HEK293 (cell line): ENCODE measurements around the gene PALMD.

Source experiments
- CTCF ChIA-PET: fragments of 350-600 bp; formaldehyde crosslinking; extraction: SDS; loops from one replicate; lab custom pipeline; 2021; ENCODE audit warnings: antibody characterized with exemption; lab: Yijun Ruan, JAX
- POLR2A ChIA-PET: fragments of 300-600 bp; formaldehyde crosslinking; extraction: SDS; loops from one replicate; lab custom pipeline; 2020; ENCODE audit warnings: antibody characterized with exemption, inconsistent platforms; lab: Yijun Ruan, JAX
- H3K27ac ChIP-seq: fragments of 200-500 bp; sonication (Bioruptor generic); 2 replicates; pipeline ENCODE4 v1.5.1; 2014; ENCODE audit warnings: low read depth, low read length, control low read depth, inconsistent platforms; ENCODE audit errors: extremely low read depth
- H3K36me3 ChIP-seq, 2 experiments: fragments of 200-500 bp in 1 of 2; sonication (Bioruptor generic) in 1 of 2; 1 replicate in 1 of 2; 2 replicates in 1 of 2; pipeline ENCODE4 v1.5.1; 2014 to 2017; ENCODE audit warnings: inconsistent platforms in 2 of 2, low read length in 2 of 2; ENCODE audit not compliant: control insufficient read depth in 2 of 2, insufficient read depth in 1 of 2
- H3K4me1 ChIP-seq: fragments of 200-500 bp; sonication (Bioruptor generic); 2 replicates; pipeline ENCODE4 v1.5.1; 2014; ENCODE audit warnings: mild to moderate bottlenecking, low read length, inconsistent platforms; ENCODE audit not compliant: control insufficient read depth, insufficient read depth
- H3K4me3 ChIP-seq: 2 replicates; pipeline ENCODE4 v1.5.1; 2011; ENCODE audit warnings: low read depth, mild to moderate bottlenecking, control low read depth, low read length, moderate library complexity
- H3K9me3 ChIP-seq: fragments of 200-500 bp; sonication (Bioruptor generic); 2 replicates; pipeline ENCODE4 v1.5.1; 2014; ENCODE audit warnings: low read depth, low read length, inconsistent platforms; ENCODE audit not compliant: control insufficient read depth, insufficient read depth
- CTCF ChIP-seq: fragments of 450-650 bp; formaldehyde crosslinking; IDR thresholded peaks from 2 replicates; pipeline ENCODE4 v1.5.1; 2016; ENCODE audit warnings: missing biosample characterization, missing genetic modification characterization
- MEIS1 ChIP-seq: sonication (generic); formaldehyde crosslinking; IDR thresholded peaks from 2 replicates; pipeline ENCODE4 v1.8.1; 2022; ENCODE audit warnings: missing genetic modification reagents, mild to moderate bottlenecking, borderline replicate concordance
- SCRT1 ChIP-seq: fragments of 450-650 bp; formaldehyde crosslinking; IDR thresholded peaks from 2 replicates; pipeline ENCODE4 v1.5.1; 2016; ENCODE audit warnings: missing biosample characterization, missing genetic modification characterization, borderline replicate concordance
- SCRT2 ChIP-seq: fragments of 450-650 bp; formaldehyde crosslinking; IDR thresholded peaks from 2 replicates; pipeline ENCODE4 v1.5.1; 2016; ENCODE audit warnings: missing biosample characterization, missing genetic modification characterization
- ZBTB21 ChIP-seq: fragments of 450-650 bp; formaldehyde crosslinking; IDR thresholded peaks from 2 replicates; pipeline ENCODE4 v1.5.1; 2017; ENCODE audit warnings: missing biosample characterization, missing genetic modification characterization
- ZBTB48 ChIP-seq: fragments of 450-650 bp; formaldehyde crosslinking; IDR thresholded peaks from 2 replicates; pipeline ENCODE4 v1.5.1; 2016; ENCODE audit warnings: missing biosample characterization, missing genetic modification characterization
- ZBTB7A ChIP-seq: fragments of 450-650 bp; formaldehyde crosslinking; IDR thresholded peaks from 2 replicates; pipeline ENCODE4 v1.5.1; 2016; ENCODE audit warnings: low read depth, missing biosample characterization, missing genetic modification characterization
- ZNF132 ChIP-seq: fragments of 450-650 bp; formaldehyde crosslinking; IDR thresholded peaks from 2 replicates; pipeline ENCODE4 v1.5.1; 2017; ENCODE audit warnings: missing biosample characterization, missing genetic modification characterization, borderline replicate concordance
- ZNF214 ChIP-seq: fragments of 450-650 bp; formaldehyde crosslinking; IDR thresholded peaks from 2 replicates; pipeline ENCODE4 v1.5.1; 2017; ENCODE audit warnings: missing biosample characterization, mild to moderate bottlenecking, missing genetic modification characterization, borderline replicate concordance
- ZNF302 ChIP-seq: fragments of 450-650 bp; formaldehyde crosslinking; IDR thresholded peaks from 2 replicates; pipeline ENCODE4 v1.5.1; 2016; ENCODE audit warnings: missing biosample characterization, missing genetic modification characterization, low read depth
- ZNF580 ChIP-seq: fragments of 450-650 bp; formaldehyde crosslinking; IDR thresholded peaks from 2 replicates; pipeline ENCODE4 v1.5.1; 2016; ENCODE audit warnings: missing biosample characterization, missing genetic modification characterization
- ZNF624 ChIP-seq: fragments of 450-650 bp; formaldehyde crosslinking; IDR thresholded peaks from 2 replicates; pipeline ENCODE4 v1.5.1; 2017; ENCODE audit warnings: missing biosample characterization, missing genetic modification characterization
- ZNF654 ChIP-seq: fragments of 450-650 bp; formaldehyde crosslinking; IDR thresholded peaks from 2 replicates; pipeline ENCODE4 v1.5.1; 2016; ENCODE audit warnings: low read depth, missing biosample characterization, missing genetic modification characterization
- ZNF707 ChIP-seq: fragments of 450-650 bp; formaldehyde crosslinking; IDR thresholded peaks from 2 replicates; pipeline ENCODE4 v1.5.1; 2016; ENCODE audit warnings: missing biosample characterization, missing genetic modification characterization
- ZNF76 ChIP-seq: fragments of 450-650 bp; formaldehyde crosslinking; IDR thresholded peaks from 2 replicates; pipeline ENCODE4; 2016; ENCODE audit warnings: low read depth, missing biosample characterization, missing genetic modification characterization, borderline replicate concordance
- ZNF768 ChIP-seq: fragments of 450-650 bp; formaldehyde crosslinking; IDR thresholded peaks from 2 replicates; pipeline ENCODE4 v1.5.1; 2018; ENCODE audit warnings: missing biosample characterization, mild to moderate bottlenecking, missing genetic modification characterization
- TF ChIP-seq, protein P1 (sequence below): fragments of 450-650 bp; formaldehyde crosslinking; IDR thresholded peaks from 2 replicates; pipeline ENCODE4 v1.5.1; 2017; ENCODE audit warnings: missing biosample characterization, missing genetic modification characterization

Gene PALMD

GRCh38 chr1:99731384-99731783, 85.5 kb downstream of the PALMD start:
- CTCF ChIA-PET = no interaction called here
- no peak for TF ChIP-seq ZNF707 (tag by site-specific recombination)
- TF ChIP-seq ZNF768 (tag by site-specific recombination) = no peak
- no peak for TF ChIP-seq MEIS1
- no peak for TF ChIP-seq ZBTB7A (tag by site-specific recombination)
- no peak for TF ChIP-seq ZNF302 (tag by site-specific recombination)
- H3K9me3 ChIP-seq = no peaks in the 10 kb centered on the region

GRCh38 chr1:99735852-99736251, 89.9 kb downstream of the PALMD start:
- Histone ChIP-seq H3K36me3 (peaks cover 0 to 3% of the 10 kb centered on the region in 2 experiments), H3K9me3 (no peaks in the 10 kb centered on the region), H3K27ac (no peak overlapping the region), H3K4me1 (no peaks in the 10 kb centered on the region), H3K4me3 (no peak overlapping the region)
- POLR2A ChIA-PET = no interaction called here
- CTCF ChIA-PET = no interaction called here
- TF ChIP-seq ZBTB21 (no peak), ZNF580 (tag by site-specific recombination) (no peak), ZNF624 (tag by site-specific recombination) (no peak), SCRT1 (tag by site-specific recombination) (peak; percentile 64; the same call in 1 of the 2 replicates), ZNF214 (tag by site-specific recombination) (no peak), ZNF76 (no peak), SCRT2 (tag by site-specific recombination) (peak; percentile 81)
- TF ChIP-seq, protein P1, sequence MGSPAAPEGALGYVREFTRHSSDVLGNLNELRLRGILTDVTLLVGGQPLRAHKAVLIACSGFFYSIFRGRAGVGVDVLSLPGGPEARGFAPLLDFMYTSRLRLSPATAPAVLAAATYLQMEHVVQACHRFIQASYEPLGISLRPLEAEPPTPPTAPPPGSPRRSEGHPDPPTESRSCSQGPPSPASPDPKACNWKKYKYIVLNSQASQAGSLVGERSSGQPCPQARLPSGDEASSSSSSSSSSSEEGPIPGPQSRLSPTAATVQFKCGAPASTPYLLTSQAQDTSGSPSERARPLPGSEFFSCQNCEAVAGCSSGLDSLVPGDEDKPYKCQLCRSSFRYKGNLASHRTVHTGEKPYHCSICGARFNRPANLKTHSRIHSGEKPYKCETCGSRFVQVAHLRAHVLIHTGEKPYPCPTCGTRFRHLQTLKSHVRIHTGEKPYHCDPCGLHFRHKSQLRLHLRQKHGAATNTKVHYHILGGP (tag by site-specific recombination) = no peak

More at GRCh38 chr1:99731384-99731783, 85.5 kb downstream of the PALMD start:
- H3K36me3 ChIP-seq = no peaks in the 10 kb centered on the region
- no peak overlapping the region for H3K27ac ChIP-seq
- no peaks in the 10 kb centered on the region for H3K4me1 ChIP-seq
- POLR2A ChIA-PET = no interaction called here
- H3K4me3 ChIP-seq = no peak overlapping the region

- peaks cover 0 to 7% of the 10 kb centered on the region in 2 experiments for H3K36me3 ChIP-seq
- no peak overlapping the region for H3K4me3 ChIP-seq
- ChIA-PET POLR2A (no interaction called here), CTCF (no interaction called here)
- no peaks in the 10 kb centered on the region for H3K4me1 ChIP-seq
- H3K27ac ChIP-seq = no peak overlapping the region
- TF ChIP-seq ZNF132 (tag by site-specific recombination) = no peak
- peak; percentile 71 for TF ChIP-seq CTCF (tag by site-specific recombination)
- peak; percentile 80 for TF ChIP-seq ZNF654
- peak; percentile 47; the same call in 1 of the 2 replicates for TF ChIP-seq ZBTB48 (tag by site-specific recombination)
- H3K9me3 ChIP-seq = no peaks in the 10 kb centered on the region
Measured at GRCh38 chr1:99737016-99737415, 91.1 kb downstream of the PALMD start.
